ENCODE results near the gene HELQ. TPM values are rescaled to one million over a fixed set of nuclear protein-coding genes. Genes with fewer than 3 reads are reported as not detected.

Gene HELQ
- polyA plus RNA-seq, 1 donor from 2014 or later, result 18.0 TPM

DNA sequence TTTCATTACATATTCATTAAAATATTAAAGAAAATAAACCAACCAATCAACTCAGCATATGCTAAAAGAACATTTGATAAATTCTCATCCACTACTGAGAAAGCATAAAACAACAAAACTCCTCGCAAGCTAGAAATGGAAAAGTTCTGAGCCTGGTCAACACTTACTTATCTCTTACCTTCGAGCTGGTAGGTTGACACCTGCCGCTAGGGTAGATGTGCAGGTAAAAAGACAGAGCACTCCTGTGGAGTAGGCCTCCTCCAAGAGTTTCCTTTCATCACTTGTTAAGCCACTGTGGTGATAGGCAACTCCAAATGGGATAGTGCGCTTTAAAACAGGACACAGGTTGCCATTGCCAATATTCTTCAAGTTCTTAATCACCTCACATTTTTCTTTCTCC lies 18.9 kb downstream of the HELQ start:
- Histone ChIP-seq H3K4me2 (ENCODE audit: low read length) (no peak overlapping the region), H3K9me3 (ENCODE audit: low read length) (no peaks in the 10 kb centered on the region), H3K36me3 (ENCODE audit: insufficient read depth, low read length) (no peaks in the 10 kb centered on the region), H3K4me3 (ENCODE audit: low read length) (no peak overlapping the region), H3K27ac (ENCODE audit: low read length) (no peak overlapping the region), H2AFZ (ENCODE audit: low read depth, low read length) (no peak overlapping the region), H3K9ac (ENCODE audit: low read length) (no peak overlapping the region), H3K27me3 (ENCODE audit: insufficient read depth, low read depth, low read length) (no peaks in the 10 kb centered on the region), H3K79me2 (replicated peaks; ENCODE audit: insufficient read depth, low read length) (no peaks in the 10 kb centered on the region), H3K9me2 (ENCODE audit: insufficient read depth, low read length) (no peaks in the 10 kb centered on the region), H3F3A (ENCODE audit: insufficient read depth, low read length, poor library complexity, severe bottlenecking) (no peaks in the 10 kb centered on the region), H4K20me1 (ENCODE audit: insufficient read depth) (no peaks in the 10 kb centered on the region)
- TF ChIP-seq TAF1 (IDR thresholded peaks at IDR 0.05; ENCODE audit: low read depth) (no peak), RAD21 (conservative IDR thresholded peaks at IDR 0.05) (no peak), SMC3 (conservative IDR thresholded peaks at IDR 0.05; ENCODE audit: poor library complexity) (no peak)
- TF ChIP-seq, protein P1, sequence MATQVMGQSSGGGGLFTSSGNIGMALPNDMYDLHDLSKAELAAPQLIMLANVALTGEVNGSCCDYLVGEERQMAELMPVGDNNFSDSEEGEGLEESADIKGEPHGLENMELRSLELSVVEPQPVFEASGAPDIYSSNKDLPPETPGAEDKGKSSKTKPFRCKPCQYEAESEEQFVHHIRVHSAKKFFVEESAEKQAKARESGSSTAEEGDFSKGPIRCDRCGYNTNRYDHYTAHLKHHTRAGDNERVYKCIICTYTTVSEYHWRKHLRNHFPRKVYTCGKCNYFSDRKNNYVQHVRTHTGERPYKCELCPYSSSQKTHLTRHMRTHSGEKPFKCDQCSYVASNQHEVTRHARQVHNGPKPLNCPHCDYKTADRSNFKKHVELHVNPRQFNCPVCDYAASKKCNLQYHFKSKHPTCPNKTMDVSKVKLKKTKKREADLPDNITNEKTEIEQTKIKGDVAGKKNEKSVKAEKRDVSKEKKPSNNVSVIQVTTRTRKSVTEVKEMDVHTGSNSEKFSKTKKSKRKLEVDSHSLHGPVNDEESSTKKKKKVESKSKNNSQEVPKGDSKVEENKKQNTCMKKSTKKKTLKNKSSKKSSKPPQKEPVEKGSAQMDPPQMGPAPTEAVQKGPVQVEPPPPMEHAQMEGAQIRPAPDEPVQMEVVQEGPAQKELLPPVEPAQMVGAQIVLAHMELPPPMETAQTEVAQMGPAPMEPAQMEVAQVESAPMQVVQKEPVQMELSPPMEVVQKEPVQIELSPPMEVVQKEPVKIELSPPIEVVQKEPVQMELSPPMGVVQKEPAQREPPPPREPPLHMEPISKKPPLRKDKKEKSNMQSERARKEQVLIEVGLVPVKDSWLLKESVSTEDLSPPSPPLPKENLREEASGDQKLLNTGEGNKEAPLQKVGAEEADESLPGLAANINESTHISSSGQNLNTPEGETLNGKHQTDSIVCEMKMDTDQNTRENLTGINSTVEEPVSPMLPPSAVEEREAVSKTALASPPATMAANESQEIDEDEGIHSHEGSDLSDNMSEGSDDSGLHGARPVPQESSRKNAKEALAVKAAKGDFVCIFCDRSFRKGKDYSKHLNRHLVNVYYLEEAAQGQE (IDR thresholded peaks at IDR 0.05; ENCODE audit: borderline replicate concordance), result no peak
- TF ChIP-seq, protein P2, sequence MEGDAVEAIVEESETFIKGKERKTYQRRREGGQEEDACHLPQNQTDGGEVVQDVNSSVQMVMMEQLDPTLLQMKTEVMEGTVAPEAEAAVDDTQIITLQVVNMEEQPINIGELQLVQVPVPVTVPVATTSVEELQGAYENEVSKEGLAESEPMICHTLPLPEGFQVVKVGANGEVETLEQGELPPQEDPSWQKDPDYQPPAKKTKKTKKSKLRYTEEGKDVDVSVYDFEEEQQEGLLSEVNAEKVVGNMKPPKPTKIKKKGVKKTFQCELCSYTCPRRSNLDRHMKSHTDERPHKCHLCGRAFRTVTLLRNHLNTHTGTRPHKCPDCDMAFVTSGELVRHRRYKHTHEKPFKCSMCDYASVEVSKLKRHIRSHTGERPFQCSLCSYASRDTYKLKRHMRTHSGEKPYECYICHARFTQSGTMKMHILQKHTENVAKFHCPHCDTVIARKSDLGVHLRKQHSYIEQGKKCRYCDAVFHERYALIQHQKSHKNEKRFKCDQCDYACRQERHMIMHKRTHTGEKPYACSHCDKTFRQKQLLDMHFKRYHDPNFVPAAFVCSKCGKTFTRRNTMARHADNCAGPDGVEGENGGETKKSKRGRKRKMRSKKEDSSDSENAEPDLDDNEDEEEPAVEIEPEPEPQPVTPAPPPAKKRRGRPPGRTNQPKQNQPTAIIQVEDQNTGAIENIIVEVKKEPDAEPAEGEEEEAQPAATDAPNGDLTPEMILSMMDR (IDR thresholded peaks at IDR 0.05; ENCODE audit: poor library complexity, severe bottlenecking), result no peak

DNA sequence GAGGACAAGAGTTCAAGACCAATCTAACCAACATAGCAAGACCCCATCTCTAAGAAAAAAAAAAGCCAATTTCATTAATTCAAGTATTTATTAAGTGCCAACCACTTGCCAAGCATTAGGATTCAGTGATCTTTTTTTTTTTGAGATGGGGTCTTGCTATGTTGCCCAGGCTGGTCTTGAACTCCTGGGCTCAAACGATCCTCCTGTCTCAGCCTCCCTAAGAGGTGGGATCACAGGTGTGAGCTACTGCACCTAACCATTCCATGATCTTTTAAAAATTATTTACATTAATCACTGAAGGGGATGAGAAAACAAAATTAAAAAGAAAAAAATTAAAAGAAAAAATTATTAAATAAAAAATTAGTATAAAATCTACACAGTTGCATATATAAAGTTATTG lies 24.4 kb downstream of the HELQ start:
- Histone ChIP-seq H3K9ac (ENCODE audit: low read length) (no peak overlapping the region), H4K20me1 (ENCODE audit: insufficient read depth) (no peaks in the 10 kb centered on the region)

More for the DNA sequence above, 24.4 kb downstream of the HELQ start:
- no peaks in the 10 kb centered on the region for H3F3A ChIP-seq (ENCODE audit: insufficient read depth, low read length, poor library complexity, severe bottlenecking)
- no peaks in the 10 kb centered on the region for H3K36me3 ChIP-seq (ENCODE audit: insufficient read depth, low read length)
- no peak overlapping the region for H3K4me3 ChIP-seq (ENCODE audit: low read length)
- H3K9me2 ChIP-seq (ENCODE audit: insufficient read depth, low read length), result no peaks in the 10 kb centered on the region
- H3K9me3 ChIP-seq (ENCODE audit: low read length), result no peaks in the 10 kb centered on the region
- no peak overlapping the region for H2AFZ ChIP-seq (ENCODE audit: low read depth, low read length)
- no peaks in the 10 kb centered on the region for H3K27me3 ChIP-seq (ENCODE audit: insufficient read depth, low read depth, low read length)
- no peak for TF ChIP-seq EZH2 (IDR thresholded peaks at IDR 0.05; ENCODE audit: borderline replicate concordance, insufficient read depth, low read length, poor library complexity, severe bottlenecking)
- TF ChIP-seq MXI1 (conservative IDR thresholded peaks at IDR 0.05; ENCODE audit: poor library complexity, severe bottlenecking), result no peak
- TF ChIP-seq POLR2AphosphoS5 (IDR thresholded peaks at IDR 0.05), result no peak
- TF ChIP-seq, protein P1 (IDR thresholded peaks at IDR 0.05; ENCODE audit: borderline replicate concordance), result no peak
- TF ChIP-seq EP300 (conservative IDR thresholded peaks at IDR 0.05; ENCODE audit: poor library complexity, severe bottlenecking), result no peak
- TF ChIP-seq, protein P2 (IDR thresholded peaks at IDR 0.05; ENCODE audit: poor library complexity, severe bottlenecking), result no peak
- H3K4me2 ChIP-seq (ENCODE audit: low read length), result no peak overlapping the region
- H3K27ac ChIP-seq (ENCODE audit: low read length), result no peak overlapping the region
- no peaks in the 10 kb centered on the region for H3K79me2 ChIP-seq (replicated peaks; ENCODE audit: insufficient read depth, low read length)
